ENCODE data around the gene TTI1.
A peak's percentile ranks its signal among the peaks of the same experiment; 100 is the strongest.

Gene TTI1

DNA sequence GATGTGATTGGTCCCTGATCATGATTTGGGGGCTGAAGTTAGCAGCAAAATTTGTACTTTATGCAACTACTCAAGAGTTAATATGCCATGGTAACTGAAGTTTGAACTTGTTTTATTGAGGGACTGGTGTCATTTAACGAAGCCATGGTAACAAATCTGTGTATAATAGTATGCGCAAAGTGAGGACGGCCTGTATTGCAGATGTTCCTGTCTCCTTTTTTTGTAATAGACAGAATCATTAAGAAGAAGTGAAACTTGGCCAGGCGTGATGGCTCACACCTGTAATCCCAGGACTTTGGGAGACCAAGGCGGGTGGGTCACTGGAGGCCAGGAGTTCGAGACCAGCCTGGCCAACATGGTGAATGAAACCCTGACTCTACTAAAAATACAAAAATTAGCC is 22.6 kb upstream of the TTI1 start:
- no peak for DNase-seq (ENCODE audit: extremely low read depth, low read depth)
- H3K4me3 ChIP-seq (replicated peaks; ENCODE audit: low read depth, low read length), result no peak overlapping the region
- TF ChIP-seq, protein P1, sequence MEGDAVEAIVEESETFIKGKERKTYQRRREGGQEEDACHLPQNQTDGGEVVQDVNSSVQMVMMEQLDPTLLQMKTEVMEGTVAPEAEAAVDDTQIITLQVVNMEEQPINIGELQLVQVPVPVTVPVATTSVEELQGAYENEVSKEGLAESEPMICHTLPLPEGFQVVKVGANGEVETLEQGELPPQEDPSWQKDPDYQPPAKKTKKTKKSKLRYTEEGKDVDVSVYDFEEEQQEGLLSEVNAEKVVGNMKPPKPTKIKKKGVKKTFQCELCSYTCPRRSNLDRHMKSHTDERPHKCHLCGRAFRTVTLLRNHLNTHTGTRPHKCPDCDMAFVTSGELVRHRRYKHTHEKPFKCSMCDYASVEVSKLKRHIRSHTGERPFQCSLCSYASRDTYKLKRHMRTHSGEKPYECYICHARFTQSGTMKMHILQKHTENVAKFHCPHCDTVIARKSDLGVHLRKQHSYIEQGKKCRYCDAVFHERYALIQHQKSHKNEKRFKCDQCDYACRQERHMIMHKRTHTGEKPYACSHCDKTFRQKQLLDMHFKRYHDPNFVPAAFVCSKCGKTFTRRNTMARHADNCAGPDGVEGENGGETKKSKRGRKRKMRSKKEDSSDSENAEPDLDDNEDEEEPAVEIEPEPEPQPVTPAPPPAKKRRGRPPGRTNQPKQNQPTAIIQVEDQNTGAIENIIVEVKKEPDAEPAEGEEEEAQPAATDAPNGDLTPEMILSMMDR (IDR thresholded peaks at IDR 0.05; ENCODE audit: low read depth, low read length, missing control alignments), result no peak

DNA sequence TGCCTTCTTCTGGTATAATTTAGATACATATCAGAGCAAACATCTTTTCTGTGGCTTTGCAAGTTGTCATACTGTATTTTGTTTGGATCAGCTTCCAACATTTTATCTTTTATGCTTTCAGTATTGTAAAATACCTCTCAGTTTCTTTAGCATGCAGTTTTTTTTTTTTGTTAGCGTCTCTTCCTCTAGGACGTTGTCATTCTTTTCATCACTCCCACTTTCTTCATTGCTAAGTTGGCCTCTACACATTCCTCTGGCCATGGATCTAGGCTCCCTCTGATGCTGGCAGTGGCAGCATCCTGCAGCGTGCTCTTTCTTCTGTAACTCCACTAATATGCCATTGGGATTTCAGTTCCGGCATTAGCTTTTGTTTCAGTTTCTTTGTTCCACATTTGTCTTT is 22.0 kb upstream of the TTI1 start:
- TF ChIP-seq, protein P1 (IDR thresholded peaks at IDR 0.05; ENCODE audit: low read depth, low read length, missing control alignments), result no peak
- H3K4me3 ChIP-seq (replicated peaks; ENCODE audit: low read depth, low read length), result no peak overlapping the region
- no peak for DNase-seq (ENCODE audit: extremely low read depth, low read depth)

DNA sequence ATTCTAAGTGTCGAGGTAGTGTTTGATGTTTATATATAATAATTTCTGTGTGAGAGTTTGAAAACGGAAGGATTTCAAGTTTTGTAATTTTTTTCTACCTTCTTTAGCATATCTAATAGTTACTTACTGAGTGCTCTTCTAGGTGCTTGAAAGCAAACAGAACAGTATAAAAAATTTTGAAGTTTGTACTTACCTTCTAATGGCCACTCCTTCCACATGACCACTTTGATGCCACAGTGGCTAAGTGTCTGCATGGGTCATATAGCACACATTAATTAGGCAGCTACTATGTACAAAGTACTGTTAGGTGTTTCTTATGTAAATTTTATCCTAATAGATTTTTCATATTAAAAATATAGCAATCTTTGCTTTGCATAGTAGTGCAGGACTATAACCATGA is 21.4 kb upstream of the TTI1 start:
- H3K4me3 ChIP-seq (replicated peaks; ENCODE audit: low read depth, low read length), result no peak overlapping the region
- no peak for DNase-seq (ENCODE audit: extremely low read depth, low read depth)
- TF ChIP-seq, protein P1 (IDR thresholded peaks at IDR 0.05; ENCODE audit: low read depth, low read length, missing control alignments), result no peak

DNA sequence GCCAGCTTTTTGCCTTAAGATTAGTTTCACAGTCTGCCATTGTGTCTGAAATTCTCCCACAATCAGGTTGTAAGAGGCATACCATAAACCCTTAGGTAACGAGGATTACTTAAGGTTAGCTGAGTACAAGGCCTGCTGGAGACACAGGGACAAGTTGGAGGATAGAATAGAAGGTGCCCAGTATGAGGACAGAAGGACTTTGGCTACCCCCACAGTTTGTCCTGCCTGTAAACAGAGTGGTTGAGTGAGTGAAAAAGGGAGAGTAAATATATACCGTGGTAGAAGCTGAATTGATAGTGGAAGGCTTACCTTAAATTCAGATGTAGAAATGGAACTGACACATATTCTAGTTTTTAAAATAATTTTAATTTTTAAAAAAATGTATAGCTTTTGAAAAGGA is 19.6 kb upstream of the TTI1 start:
- TF ChIP-seq, protein P1 (IDR thresholded peaks at IDR 0.05; ENCODE audit: low read depth, low read length, missing control alignments), result no peak
- H3K4me3 ChIP-seq (replicated peaks; ENCODE audit: low read depth, low read length), result no peak overlapping the region
- DNase-seq (ENCODE audit: extremely low read depth, low read depth), result no peak

DNA sequence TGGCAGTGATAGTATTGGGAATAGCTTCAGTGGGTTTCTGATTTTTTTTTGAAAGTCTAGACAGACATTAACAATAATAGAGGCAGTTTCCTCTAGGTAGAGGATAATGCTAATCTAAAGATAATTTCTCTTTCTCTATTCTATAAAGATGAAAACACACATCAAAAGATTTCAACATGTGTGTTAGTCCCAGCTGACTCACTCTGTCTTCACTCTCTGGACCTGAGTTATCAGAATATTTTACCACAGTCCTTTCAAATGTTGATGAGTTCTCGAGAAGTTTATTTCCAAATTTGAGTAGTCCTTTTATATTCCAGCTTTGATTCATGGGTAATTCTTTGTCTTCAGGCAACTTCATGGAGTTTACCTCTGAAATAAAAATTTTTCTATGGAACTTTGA is 17.4 kb upstream of the TTI1 start:
- no peak for DNase-seq (ENCODE audit: extremely low read depth, low read depth)
- no peak overlapping the region for H3K4me3 ChIP-seq (replicated peaks; ENCODE audit: low read depth, low read length)
- TF ChIP-seq, protein P1 (IDR thresholded peaks at IDR 0.05; ENCODE audit: low read depth, low read length, missing control alignments), result no peak

DNA sequence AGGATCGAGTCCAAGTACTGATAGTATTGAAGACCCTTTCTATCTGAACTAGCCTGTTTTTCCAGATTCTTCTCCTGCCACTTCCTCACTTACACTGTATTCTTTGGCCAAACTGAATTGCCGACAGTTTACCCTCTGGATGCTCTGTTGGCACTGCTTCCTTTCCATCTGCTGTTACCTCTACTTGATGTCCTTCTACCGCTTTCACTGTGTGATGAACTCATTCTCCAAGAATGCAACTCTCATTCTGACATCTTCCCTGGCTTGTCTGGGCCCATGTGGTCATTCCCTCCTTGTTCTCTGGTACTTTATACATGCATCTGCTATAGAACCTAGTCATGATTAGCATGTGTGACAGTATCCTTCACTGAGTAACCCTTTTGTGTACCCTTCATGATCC is 16.5 kb upstream of the TTI1 start:
- DNase-seq (ENCODE audit: extremely low read depth, low read depth), result peak; percentile 45
- H3K4me3 ChIP-seq (replicated peaks; ENCODE audit: low read depth, low read length), result no peak overlapping the region

DNA sequence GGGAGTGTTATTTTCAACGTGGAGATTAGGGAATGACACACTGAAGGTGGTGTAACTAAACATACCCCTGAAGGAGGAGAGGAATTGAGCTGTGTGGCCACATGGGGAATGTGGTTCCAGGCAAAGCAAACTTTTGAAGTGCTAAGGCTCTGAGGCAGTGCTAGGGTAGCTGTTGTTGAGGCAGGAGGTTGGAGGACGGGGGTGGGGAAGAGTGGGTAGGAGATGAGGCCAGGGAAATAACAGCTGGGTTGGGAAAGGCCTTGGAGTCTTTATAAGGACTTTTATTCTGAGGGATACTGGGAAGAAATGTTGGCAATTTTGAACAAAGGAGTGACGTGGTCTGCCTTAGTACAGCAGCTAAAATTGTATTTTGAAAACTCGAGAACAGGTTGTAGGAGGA is 13.3 kb upstream of the TTI1 start:
- TF ChIP-seq, protein P1 (IDR thresholded peaks at IDR 0.05; ENCODE audit: low read depth, low read length, missing control alignments), result no peak
- H3K4me3 ChIP-seq (replicated peaks; ENCODE audit: low read depth, low read length), result no peak overlapping the region
- no peak for DNase-seq (ENCODE audit: extremely low read depth, low read depth)

More for the DNA sequence above, 16.5 kb upstream of the TTI1 start:
- TF ChIP-seq, protein P1 (IDR thresholded peaks at IDR 0.05; ENCODE audit: low read depth, low read length, missing control alignments), result no peak
